ENCODE measurements around the gene ZNF189.

GRCh38 chr9:101388507-101388993 is 10.1 kb upstream of the ZNF189 start:
- TF ChIP-seq CTCF (IDR thresholded peaks at IDR 0.05) (no peak), POLR2A (IDR thresholded peaks at IDR 0.05) (no peak)
